ENCODE results near the gene GUF1. TPM values are rescaled to one million over a fixed set of nuclear protein-coding genes. Genes with fewer than 3 reads are reported as not detected.

GUF1 gene
- total RNA-seq, 2 donors from 2014 or later: 42.8 to 43.7 TPM

DNA sequence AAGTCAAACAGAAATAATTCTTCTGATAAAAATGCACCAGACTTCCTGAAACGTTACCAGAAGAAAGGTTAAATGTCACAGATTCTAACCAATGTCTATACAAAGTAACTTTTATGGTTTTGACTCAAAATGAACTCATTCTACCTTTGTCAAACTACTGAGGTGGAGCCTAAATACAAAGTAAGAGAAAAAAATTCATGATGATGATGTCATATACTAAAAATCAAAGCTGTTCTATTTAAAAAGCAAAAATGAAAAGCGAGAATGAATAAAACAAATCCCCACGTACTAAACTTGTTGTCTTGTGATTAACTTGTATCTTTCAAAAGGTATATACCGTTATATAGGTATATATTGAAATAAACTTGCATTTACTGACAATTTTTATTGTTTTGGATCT lies 26.5 kb downstream of the GUF1 start:
- Histone ChIP-seq H3K27ac (ENCODE audit: low read depth, low read length) (no peak overlapping the region), H3K9me3 (ENCODE audit: control insufficient read depth, low read length) (no peaks in the 10 kb centered on the region), H3K4me1 (ENCODE audit: control insufficient read depth, insufficient read depth, low read length) (no peaks in the 10 kb centered on the region), H3K36me3 (ENCODE audit: control insufficient read depth, insufficient read depth, low read length) (peaks cover 20% of the 10 kb centered on the region), H3K27me3 (ENCODE audit: control insufficient read depth, insufficient read depth, low read length, poor library complexity, severe bottlenecking) (no peaks in the 10 kb centered on the region), H3K9ac (ENCODE audit: extremely low read depth, low read length, poor library complexity, severe bottlenecking) (no peak overlapping the region), H3K4me3 (ENCODE audit: low read length) (no peak overlapping the region)
- H3K27ac Mint-ChIP-seq: no peak overlapping the region
- no peaks in the 10 kb centered on the region for H3K9me3 Mint-ChIP-seq
- no peak overlapping the region for H3K4me3 Mint-ChIP-seq
- no peak for TF ChIP-seq CTCF (conservative IDR thresholded peaks at IDR 0.05)
- H3K36me3 Mint-ChIP-seq (ENCODE audit: low read depth): peaks cover 9% of the 10 kb centered on the region
- H3K27me3 Mint-ChIP-seq (ENCODE audit: insufficient read depth): peaks cover 13% of the 10 kb centered on the region
- no peak for DNase-seq
- H3K4me1 Mint-ChIP-seq: peaks cover 16% of the 10 kb centered on the region
- WGBS, 2 experiments (ENCODE audit: insufficient coverage in 1 of 2, insufficient read length in 1 of 2): 88 to 98% methylated on average over 1 to 3 of the region's 4 CpGs

GRCh38 chr4:44713125-44713524 lies 34.9 kb downstream of the GUF1 start:
- Histone ChIP-seq H3K9me3 (ENCODE audit: control insufficient read depth, low read length) (no peaks in the 10 kb centered on the region), H3K27me3 (ENCODE audit: control insufficient read depth, insufficient read depth, low read length, poor library complexity, severe bottlenecking) (no peaks in the 10 kb centered on the region), H3K36me3 (ENCODE audit: control insufficient read depth, insufficient read depth, low read length) (peaks cover 6% of the 10 kb centered on the region), H3K4me3 (ENCODE audit: low read length) (no peak overlapping the region), H3K27ac (ENCODE audit: low read depth, low read length) (no peak overlapping the region), H3K9ac (ENCODE audit: extremely low read depth, low read length, poor library complexity, severe bottlenecking) (no peak overlapping the region), H3K4me1 (ENCODE audit: control insufficient read depth, insufficient read depth, low read length) (no peaks in the 10 kb centered on the region)
- Mint-ChIP-seq H3K4me1 (peaks cover 3% of the 10 kb centered on the region), H3K27me3 (ENCODE audit: insufficient read depth) (peaks cover 9% of the 10 kb centered on the region), H3K36me3 (ENCODE audit: low read depth) (peaks cover 8% of the 10 kb centered on the region), H3K27ac (no peak overlapping the region), H3K9me3 (no peaks in the 10 kb centered on the region), H3K4me3 (no peak overlapping the region)
- no peak for TF ChIP-seq CTCF (conservative IDR thresholded peaks at IDR 0.05)
- WGBS, 2 experiments (ENCODE audit: insufficient coverage in 1 of 2, insufficient read length in 1 of 2): 85 to 91% methylated on average over 1 of the region's 1 CpG
- DNase-seq: no peak

DNA sequence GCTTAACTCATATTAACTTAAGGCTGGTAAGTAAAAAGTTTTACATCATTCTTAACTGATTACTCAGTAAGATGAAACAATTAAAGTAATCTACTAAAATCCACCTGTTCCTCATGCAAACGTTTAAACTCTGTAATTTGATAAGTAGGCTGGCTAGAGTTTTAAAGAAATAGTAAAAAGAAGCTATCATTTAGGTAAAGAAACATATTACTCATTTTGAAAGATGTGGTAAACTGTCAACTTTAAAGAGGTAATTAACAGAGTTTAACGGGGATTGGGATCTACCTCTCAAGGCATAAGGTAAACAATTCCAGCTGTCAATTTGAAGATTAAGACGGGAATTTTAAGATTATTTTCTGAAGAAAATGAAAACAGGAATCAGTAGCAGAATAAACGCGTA lies 38.4 kb downstream of the GUF1 start:
- H3K4me3 ChIP-seq (ENCODE audit: low read length): no peak overlapping the region

More for the DNA sequence above, 38.4 kb downstream of the GUF1 start:
- WGBS, 2 experiments (ENCODE audit: insufficient coverage in 1 of 2, insufficient read length in 1 of 2): 66 to 100% methylated on average over 1 to 5 of the region's 5 CpGs
- no peaks in the 10 kb centered on the region for H3K27me3 ChIP-seq (ENCODE audit: control insufficient read depth, insufficient read depth, low read length, poor library complexity, severe bottlenecking)
- no peaks in the 10 kb centered on the region for H3K9me3 ChIP-seq (ENCODE audit: control insufficient read depth, low read length)
- no peaks in the 10 kb centered on the region for H3K36me3 ChIP-seq (ENCODE audit: control insufficient read depth, insufficient read depth, low read length)
- no peak for DNase-seq
- no peaks in the 10 kb centered on the region for H3K27me3 Mint-ChIP-seq (ENCODE audit: insufficient read depth)
- peaks cover 8% of the 10 kb centered on the region for H3K36me3 Mint-ChIP-seq (ENCODE audit: low read depth)
- H3K27ac ChIP-seq (ENCODE audit: low read depth, low read length): no peak overlapping the region
- H3K4me3 Mint-ChIP-seq: no peak overlapping the region
- peaks cover 3% of the 10 kb centered on the region for H3K4me1 Mint-ChIP-seq
- H3K27ac Mint-ChIP-seq: no peak overlapping the region
- H3K9me3 Mint-ChIP-seq: no peaks in the 10 kb centered on the region
- H3K4me1 ChIP-seq (ENCODE audit: control insufficient read depth, insufficient read depth, low read length): no peaks in the 10 kb centered on the region
- TF ChIP-seq CTCF (conservative IDR thresholded peaks at IDR 0.05): no peak
- no peak overlapping the region for H3K9ac ChIP-seq (ENCODE audit: extremely low read depth, low read length, poor library complexity, severe bottlenecking)

Measured in endodermal cell (in vitro differentiated cells).